Measurements from ENCODE around the gene SLC25A21.

The SLC25A21 gene

GRCh38 chr14:36658123-36659009 is 514.0 kb downstream of the SLC25A21 start:
- DNase-seq: no peak

- no peak for DNase-seq
These were observed 514.8 kb downstream of the SLC25A21 start for GRCh38 chr14:36657399-36658122.

GRCh38 chr14:36656687-36657398 is 515.6 kb downstream of the SLC25A21 start:
- DNase-seq: no peak

DNA sequence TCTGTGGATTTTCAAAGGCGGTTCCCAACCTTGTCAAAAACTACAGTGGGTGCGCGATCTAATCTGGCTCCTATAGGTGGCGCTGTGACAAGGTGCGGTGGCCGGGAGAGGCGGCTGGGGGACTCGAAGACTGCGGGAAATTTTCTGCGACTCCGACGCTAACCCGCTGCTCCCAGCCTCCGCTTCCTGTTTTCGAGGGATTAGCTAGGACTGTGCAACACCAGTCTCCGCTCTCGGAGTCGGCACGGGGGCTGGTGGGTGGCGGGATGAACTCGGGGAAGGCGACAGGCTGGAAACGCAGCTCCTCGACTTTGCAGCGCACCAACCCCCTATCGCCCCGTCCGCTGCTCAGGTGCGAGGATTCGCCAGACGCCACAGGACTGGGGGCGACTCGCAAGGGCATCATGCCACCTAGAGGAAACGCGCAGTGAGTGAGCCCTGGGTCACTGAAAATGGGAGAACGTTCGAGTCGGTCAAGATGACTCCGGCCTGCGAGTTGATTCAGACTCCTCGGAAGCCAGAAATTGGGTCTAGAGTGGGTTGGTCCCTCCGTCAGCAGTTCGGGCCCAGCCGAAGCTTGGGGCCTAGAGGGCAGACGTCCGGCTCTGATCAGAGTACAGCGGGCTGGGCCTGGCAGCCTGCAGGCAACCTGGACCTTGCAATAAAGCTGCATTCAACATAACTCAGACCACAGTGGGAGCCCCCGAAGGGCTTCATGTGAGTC is 516.3 kb downstream of the SLC25A21 start:
- no peak for DNase-seq

- DNase-seq: no peak
These were observed 516.8 kb downstream of the SLC25A21 start for GRCh38 chr14:36655571-36655962.

- no peak for DNase-seq
These were observed 517.5 kb downstream of the SLC25A21 start for GRCh38 chr14:36654794-36655381.

DNA sequence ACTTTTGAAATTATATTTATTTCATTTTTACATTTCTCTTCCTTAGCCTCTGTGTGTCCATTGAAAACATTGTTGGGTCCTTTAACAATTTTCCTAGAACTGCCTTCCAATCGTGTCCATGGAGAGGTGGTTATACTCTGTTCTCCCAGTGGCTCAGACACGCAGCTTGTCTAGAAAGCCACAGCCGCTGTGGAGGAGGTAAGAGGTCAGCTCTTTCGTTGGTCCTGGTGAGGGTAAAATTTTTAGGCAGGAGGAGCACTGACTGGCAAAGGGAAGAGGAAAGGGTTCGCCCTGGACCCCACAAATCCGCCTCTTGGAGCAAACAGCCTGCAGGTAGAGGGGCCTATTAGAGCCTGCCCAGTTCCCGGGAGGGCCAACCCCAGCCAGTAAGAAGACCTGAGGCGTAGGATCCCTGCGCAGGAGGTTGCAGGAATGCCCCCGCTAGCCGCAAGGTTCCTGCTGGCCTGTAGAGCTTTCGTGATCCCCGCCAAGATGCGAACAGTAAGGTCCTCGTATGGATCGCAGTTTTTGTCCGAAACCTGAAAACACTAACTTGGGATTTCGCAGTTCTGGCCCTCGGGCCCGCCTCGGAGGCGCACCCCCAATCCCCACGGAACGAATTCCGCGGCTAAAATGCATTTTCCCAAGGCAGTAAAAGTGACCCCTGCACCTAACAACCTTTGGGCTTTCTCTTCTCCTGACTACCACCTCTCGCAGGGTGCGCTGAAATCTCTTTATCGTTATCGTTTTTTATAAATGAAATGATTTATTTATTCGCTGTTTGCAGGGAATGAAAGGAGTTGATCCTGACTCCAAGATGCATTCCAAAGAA is 518.2 kb downstream of the SLC25A21 start:
- DNase-seq: no peak

DNA sequence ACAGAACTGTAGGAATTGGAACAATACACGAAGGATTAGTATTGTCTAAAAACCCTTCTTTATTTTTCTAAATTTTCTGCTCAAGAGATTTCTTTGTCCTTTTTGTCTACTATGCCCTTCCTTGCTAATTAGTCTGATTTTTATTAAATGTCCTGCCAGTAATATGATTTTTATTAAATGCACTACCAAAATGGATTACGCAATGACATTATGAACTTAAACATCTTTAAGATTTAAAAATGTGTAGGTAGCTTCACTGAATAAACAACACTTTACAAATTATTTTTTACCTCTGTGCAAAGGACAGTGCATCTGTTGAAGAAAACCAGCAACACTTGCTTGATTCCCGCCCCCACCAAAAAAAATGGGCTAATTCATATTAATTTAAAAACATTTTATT is 519.0 kb downstream of the SLC25A21 start:
- no peak for DNase-seq

GRCh38 chr14:36652542-36653201 is 519.7 kb downstream of the SLC25A21 start:
- DNase-seq: no peak

GRCh38 chr14:36649872-36650650 is 522.3 kb downstream of the SLC25A21 start:
- DNase-seq: no peak

GRCh38 chr14:36647824-36648753 is 524.3 kb downstream of the SLC25A21 start:
- DNase-seq: no peak

GRCh38 chr14:36647417-36647823 is 525.0 kb downstream of the SLC25A21 start:
- no peak for DNase-seq

DNA sequence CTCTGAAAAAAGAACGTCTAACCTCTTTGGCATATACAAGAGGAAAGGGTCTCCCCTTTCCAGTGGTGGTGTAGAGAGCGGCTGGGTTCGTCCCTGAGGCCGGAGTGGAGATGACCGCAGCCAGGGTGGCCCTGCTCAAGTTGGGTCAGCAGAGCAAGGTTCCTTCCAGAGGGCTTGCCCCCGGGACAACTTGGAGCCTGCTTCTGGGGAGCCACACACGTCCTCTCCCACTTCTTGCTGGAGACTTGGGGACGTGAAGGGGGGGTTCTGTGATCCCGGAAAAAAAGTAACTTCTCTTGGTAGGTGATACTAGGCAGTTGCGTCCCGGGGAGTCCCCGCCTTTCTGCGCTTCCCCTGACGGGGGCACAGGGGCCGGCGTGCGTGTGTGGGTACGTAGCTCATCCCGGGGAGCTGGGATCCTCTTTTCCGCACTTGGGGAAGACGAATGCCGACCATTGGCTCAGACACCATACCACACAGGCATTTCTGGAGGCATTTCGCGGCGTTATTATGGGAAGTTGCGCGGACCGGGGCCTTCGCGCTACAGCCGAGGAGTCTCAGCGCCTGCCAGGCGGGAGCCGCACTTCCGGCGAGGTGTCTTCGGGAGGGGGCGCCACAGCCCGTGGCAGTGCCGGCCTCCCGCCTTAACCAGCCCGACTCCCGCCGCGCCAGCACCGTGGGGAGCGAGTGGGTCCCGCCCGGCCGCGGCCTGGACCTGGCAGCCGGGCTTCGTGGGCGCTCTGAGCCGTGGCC is 525.6 kb downstream of the SLC25A21 start:
- DNase-seq: no peak

GRCh38 chr14:36633580-36633979 is 538.8 kb downstream of the SLC25A21 start:
- DNase-seq: no peak

Data from CD4-positive, alpha-beta T cell treated with Interferon gamma for 1 hour (primary cell).